M059J (cell line): ENCODE measurements around the gene HHAT. TPM values are rescaled to one million over a fixed set of nuclear protein-coding genes. Genes with fewer than 3 reads are reported as not detected.

Experiments used
- DNase-seq: peaks from one replicate; pipeline ENCODE4 v3.0.0-alpha.2; 2012; ENCODE audit warnings: low read depth
- total RNA-seq: library from RNA; depleted of rRNA; stranded (reverse); fragments of >200 nt; shearing (Covaris generic); gene quantifications from 2 replicates; pipeline ENCODE4 v1.2.3, GENCODE V29; 2014

Gene HHAT
- total RNA-seq, 1 experiment from 2014 or later: 5.2 TPM

DNA sequence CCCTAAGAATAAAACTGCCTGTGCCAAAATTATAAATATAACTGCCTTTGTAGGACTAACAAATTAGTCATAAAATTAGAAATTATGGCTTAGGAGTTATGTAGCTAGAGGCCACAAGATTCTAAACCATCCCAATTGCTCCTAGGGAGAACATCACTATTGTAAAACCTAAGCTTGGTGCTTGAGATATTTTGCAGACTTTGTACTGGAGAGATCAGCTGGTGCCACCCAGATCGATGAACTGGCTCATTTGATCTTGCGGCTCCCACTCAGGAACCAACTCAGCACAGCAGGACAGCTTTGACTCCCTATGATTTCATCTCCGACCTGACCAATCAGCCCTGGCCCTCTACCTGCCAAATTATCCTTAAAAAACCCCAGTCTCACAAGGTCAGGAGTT is 30.6 kb downstream of the HHAT start:
- no peak for DNase-seq

DNA sequence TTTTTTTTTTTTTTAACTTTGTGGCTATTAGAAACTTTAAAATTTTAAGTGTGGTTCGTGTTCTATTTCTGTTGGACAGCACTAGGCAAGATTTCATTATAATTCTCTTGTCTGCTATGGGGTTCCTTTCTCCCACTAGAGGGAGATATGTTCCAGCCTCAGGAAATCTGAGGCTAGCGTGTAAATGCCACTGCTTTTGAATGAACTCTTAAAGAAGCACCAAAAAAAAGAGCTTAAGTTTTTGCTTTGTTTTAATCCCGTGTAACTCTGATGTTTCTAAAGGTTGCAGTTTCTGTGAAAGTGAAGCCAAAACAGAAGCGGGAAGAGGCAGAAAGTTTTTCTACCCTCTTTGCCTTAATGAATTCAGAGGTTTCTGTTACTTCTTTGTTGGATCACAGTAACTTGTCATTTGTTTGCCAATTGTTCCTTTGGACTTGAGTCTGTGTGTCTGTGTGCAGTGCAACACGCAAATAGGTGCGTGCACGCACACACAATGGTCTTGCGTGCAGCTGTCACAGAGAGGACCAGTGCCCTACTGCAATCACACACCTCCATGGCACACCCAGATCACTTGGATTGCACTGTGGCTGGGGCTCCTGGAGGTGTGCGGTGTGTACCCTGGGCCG is 32.3 kb downstream of the HHAT start:
- peak; percentile 63 for DNase-seq

DNA sequence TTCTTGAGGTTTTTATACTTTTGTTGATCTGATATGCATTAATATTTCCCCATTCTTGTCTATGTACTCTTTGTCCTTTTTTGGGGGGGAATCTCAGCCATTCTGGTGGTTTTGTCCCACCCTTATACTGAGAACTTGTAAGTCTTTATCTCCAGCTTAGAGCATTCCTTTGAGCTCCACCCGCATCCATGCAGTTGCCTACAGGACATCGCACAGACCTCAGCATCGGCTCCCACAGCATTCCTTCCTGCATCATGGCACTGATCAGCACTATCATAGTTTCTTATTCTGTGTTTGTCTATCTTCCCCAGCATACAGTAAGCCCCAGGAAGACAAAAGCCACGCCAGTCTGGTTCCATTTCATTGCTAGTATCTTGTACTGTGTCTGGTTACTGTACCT is 33.0 kb downstream of the HHAT start:
- DNase-seq: no peak

DNA sequence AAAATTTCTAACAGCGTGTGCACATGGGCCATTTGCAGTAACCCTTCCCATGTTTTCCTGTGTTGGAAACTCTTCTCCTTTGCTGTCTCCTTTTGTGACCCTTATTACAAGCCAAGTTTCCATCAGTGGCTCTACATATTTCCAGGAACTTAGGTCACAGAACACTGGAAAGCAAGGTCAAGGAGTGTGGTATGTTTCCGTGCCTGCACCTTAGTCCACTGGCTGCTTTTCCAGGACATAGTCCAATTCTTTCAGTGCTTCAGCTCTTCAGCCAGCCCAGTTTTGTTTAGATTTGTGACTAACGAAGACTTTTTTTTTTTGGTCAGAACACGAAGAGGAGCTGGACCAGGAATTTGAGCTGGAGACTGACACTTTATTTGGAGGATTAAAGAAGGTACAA is 33.8 kb downstream of the HHAT start:
- peak; percentile 67 for DNase-seq

DNA sequence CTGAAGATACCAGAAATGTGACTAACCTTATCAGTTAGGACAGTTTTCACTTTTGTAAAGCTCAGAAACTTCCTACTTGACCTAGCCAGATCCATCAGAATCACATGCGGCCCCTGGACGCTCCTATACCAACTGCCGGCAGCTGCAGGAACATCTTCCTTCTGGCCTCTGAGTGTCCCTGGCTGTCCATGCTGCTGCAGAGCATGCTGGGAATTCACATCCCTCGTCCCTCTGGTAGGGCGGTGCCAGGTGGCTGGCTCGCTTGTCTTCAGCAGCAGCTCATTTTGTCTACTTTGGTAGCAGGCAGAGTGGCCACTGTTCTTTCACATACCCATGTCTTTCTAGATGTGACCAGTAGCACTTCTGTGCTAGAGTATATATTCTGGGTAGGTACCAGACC is 34.4 kb downstream of the HHAT start:
- DNase-seq: no peak

DNA sequence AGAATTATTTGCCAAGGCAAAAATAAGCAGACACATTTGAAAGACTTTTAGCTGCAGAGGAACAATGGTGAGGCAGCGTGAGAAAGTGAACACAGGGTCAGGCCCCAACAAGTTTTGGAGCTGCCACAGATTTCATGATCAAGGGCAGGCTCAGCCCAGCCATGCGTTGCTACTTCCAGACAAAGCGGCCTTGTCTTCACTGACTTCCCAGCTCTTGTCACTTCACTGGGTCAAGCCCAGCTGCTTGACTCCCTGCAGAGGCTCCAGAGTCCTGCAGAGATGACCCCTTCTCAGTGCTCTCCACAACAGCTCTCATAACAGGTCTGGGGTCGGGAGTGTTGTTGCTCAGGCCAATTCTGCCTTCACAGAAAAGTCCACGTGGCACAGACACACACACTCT is 35.8 kb downstream of the HHAT start:
- DNase-seq: no peak

DNA sequence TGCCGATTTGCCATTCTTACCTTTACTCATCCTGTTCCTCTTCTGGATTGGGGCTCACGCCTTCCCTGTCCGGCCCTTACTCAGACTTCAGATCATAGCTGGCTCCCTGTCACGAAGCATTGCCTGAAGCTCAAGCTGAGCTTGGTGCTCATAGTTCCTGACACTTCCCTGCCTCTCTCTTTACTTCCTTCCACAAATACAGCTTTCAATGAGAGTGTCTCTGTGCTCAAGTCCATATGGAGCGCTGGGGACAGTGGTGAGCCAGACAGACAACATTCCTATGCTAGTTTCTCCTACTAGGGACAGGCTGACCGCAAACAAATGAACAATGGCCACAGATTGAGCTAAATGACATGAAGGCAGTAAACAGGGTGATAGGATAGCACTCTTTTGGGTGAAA is 38.1 kb downstream of the HHAT start:
- no peak for DNase-seq

DNA sequence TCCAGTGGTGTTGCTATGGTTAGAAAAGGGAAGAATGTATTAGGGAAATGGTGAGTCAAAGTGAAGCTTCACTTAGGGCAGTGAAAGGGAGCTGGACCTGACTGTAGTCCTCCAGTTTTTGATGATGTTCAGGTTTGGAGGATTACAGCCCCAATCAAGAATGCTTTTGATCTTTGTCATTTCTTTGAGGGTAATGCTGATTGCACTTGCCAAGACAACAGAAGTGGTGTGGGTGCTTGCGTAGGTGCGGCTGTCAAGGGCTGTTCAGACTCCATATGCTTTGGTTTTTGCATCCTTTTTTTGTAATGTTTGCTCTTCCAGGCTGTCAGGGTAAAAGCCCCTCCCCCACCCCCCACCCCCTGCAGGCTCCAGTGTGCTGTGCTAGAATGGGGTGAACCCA is 38.9 kb downstream of the HHAT start:
- DNase-seq: no peak

DNA sequence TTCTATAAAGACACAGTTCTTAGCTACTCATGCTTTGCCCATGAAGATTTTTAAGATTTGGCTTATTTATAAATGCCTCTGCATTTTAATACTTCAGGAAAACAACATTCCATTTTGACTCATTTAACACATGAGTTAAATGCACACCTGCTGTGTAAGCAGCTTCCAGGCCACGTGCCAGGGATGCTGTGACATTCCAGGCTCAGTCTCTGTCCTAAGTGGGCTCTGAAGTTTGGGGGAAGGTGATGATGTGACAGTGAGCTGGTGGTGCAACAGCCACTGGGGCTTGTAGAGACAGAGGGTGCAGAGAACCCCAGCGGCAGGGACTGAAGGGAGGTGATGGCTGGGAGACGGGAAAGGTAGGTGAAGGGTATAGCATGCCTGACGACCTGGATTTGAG is 40.7 kb downstream of the HHAT start:
- DNase-seq: no peak

DNA sequence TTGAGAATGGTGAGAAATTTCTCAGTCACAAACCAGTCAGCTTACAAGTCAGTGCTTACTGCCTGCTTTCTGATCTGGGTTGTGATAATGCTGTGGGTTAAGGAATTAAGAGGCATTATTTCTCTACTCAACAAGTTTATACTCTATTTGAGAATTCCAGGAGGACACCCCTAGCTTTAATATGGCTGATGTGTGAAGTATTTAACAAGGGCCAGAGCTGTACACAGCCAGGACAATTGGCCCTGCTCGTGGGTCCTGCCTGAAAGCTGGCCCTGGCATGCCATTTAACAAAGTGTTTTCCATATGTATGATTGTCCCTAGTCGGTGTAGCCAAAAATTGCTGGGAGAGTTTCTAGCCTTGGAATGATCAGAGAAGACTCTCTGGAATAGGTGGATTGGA is 43.2 kb downstream of the HHAT start:
- DNase-seq: no peak

DNA sequence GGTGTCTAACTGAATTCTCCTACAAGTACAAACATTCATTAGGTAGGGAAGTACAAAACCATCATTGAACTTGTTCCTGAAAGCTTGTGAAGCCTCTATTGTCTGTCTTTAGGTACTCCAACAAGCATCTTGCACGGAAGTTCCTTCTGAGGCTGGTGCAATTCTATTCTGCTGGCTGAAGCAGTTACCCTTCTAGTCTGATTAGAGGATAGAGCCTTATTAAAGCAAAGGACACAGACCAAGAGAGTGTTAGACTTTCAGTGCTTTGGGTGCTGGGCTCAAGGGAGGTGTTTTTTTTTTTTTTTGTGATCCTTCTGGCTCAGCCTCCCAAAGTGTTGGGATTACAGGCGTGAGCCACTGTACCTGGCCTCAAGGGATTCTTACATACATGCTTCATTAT is 43.8 kb downstream of the HHAT start:
- no peak for DNase-seq

DNA sequence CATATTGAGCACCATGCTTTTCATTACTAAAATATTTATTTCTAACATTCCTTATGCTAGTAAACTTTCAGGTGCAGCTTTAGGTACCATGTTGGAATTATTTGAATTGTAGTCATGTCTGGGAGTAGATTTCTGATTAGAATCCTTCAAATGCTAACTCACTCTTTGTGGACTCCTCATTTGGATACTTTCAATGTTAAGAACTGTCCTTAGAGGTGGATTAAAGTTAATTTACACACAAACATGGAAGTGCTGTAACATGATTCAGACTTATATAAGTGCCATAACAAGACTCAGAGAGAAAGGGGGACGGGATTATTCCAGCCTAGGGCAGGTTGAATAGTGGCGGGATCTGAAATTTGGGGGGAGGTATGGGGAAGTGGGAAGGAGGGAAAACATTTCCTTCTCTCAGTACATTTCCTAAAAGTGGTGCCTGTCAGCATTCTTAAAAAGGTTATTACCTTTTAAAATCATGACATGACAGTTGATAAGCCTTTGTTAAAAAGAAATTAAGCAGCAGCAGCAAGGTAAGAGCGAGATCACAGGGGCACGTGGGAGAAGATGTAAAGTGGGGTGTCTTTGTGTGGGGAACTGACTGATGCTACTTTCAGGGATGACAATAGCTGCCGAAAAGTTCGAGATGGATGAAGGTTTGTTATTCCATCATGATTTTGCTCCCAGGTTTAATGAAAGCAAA is 44.4 kb downstream of the HHAT start:
- no peak for DNase-seq

DNA sequence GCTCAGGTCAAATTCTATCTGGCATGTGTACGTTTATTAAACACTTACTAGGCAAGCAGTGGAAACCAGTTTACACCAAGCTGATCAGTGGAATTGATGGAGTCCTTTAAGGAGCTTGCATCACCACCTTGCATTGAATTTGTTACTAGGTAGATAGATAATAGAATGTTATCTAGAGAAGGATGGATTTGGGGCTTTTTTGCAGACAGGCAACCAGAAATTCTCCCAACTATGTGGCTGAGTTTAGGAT is 44.9 kb downstream of the HHAT start:
- DNase-seq: no peak

DNA sequence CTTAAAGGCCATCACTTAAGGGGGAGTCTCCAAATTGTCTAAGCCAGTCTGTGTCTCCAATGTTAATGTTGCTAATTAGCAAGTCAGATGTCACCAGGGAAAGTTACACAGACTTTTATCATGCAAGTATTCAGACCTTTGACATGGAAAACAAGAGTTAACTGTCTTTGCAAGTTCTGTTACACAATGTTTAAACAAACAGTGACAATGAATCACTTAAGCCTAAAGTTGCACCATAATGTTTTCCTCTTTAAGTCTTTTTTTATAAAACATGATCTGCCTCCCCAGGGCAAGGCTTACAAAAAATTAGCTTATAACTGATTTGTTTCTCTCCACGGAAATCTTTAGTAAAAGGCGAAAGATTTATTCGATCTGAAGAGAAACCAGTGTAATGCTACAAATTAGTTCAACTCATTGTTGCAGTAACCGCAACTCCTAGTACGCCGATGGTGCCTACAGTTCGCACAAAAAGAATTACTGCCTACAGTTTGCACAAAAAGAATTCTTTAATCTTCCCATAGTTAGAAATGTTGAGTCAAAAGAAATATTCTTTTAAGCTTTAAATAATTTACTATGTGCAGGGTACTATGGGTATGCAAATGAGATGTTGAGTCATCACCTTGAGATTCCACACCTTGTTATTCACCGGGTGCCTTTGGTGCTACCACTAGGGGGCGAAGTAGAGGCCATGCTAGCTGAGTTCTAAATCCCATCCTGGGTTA is 45.3 kb downstream of the HHAT start:
- peak; percentile 99 for DNase-seq

DNA sequence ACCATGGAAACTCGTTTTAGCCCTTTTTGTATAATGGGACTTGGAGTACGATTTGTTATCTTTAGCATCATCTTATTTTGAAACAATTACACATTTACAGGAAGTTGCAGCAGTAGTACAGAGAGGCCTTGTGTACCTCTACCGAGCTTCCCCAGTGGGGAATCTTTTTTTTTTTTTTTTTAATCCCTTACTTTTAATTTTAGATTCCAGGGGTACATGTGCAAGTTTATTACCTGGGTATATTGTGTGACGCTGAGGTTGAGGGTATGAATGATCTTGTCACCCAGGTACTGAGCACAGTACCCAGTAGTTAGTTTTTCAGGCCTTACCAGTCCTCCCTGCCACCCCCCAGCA is 45.9 kb downstream of the HHAT start:
- no peak for DNase-seq

DNA sequence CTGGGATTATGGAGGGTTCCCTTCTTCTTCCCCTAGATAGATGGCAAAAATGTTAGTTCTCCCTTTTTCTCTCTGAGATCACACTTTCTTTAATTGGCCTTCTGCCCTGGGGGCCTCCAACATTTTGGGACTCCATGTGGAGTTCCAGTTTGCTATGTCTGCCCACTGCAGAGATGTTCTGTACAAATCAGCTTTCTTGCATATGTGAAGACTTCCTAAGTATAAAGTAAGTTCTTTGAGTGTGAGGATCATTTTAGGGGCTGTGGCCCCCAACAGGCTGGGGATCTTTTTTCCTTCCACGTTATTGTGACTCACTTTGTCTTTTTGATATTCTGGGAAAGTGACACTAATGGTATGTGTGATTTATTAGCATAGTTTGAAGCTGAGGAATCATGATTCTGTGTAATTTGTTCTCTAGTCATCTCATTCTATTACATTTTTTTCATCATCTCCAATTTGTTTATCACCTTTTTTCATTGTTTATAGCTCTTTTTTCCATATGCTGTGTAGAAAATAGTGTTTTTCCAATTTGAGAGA is 48.2 kb downstream of the HHAT start:
- peak; percentile 60 for DNase-seq

DNA sequence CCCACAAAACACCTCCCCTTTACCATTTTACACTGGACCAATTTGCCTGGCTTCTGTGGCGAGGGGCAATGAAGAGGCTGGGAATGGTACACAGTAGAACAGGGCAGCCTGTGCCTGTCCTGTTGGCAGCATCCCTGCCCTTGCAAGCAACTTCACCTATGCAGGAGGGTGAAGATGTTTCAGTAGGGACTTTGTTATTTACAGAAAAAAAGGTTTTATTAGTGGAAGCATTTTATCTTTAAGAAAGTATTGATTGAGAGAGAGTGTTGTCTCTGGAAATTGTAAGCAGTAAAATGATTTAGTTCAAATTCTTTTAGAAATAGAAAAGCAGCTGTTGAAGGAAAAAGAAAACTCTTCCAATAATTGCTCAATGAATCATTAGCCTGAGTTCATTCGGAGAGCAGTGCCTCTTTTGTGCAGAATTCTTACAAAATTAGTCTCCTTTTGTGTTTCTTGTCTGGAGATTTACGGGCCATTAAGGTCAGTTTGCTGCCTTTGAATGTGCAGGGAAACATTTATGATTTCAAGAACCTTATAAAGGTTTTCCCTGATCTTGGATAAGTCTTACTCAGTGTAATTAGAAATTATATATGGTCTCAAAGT is 49.1 kb downstream of the HHAT start:
- DNase-seq: peak; percentile 61

DNA sequence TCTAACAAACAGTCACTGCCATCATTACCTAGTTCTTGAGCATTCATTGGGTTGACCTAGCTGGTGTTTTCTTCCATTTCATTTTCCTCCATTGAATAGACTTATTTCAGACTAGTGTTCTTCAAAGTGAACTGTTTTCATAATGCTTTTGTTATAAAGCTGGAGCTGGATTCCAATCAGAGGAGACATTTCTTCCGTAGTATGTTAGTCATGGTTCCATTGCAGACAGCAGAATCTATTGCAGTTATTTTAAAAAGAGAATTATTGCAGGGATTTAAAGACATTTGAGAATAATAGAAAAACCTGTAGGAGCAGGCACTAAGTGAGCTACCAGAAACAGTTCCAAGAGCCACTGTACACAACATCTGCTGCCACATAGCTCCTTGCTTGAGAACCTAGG is 50.0 kb downstream of the HHAT start:
- DNase-seq: no peak

DNA sequence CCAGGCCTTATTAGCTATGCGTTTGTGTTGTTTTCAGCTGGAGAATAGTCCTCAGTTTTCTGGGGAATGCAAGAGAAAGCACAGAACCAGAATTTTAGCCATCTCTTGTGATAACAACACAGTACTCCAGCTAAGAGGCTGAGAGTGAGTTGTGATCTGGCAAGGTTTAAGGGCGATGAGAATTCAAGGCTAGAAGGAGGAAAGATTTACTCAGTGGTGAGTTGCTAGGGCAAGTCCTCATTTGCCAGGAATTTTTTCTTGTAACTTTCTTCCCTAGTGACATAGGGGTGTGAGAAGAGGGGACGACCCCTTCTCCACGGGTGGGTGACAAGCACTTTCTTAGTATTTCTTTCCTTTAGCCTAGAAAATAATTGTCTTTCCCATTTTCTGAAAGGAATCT is 53.2 kb downstream of the HHAT start:
- DNase-seq: no peak

DNA sequence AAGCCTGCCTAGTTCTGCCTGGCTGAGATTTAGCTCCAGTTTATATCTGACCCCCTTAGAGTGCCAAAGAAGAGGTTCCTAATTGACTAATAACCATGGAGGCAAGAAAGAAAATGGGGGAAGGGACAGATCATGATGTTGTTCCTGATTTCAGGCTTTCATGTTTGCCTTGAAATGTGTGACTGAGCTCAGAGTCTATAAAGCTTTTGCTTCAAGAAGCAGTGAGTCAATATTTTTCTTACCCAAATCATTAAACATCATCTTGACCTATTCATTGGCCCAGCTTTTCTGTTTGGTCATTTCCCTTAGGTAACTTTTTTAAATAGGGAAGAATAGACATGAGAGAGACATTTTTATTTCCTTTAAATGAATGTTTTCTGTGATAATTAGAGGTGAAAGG is 55.9 kb downstream of the HHAT start:
- peak; percentile 69 for DNase-seq

DNA sequence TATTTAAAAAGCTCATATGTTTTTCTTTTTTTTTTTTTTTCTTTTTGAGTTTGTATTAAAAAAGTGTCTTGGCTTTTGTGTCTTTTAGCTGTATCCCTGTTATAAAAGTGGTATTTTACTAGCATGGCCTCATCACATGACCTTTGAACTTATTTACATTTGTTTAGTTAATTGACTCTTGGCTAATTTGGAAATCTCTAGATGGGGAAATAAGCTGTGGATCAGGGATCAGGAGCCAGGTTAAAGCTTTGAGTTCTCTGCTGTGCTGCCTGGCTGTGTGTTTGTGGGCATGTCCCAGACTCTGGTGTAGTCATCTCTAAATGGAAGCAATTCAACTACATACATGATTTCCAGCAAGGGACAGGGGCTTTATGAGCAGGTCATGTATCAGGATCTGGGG is 56.5 kb downstream of the HHAT start:
- no peak for DNase-seq

DNA sequence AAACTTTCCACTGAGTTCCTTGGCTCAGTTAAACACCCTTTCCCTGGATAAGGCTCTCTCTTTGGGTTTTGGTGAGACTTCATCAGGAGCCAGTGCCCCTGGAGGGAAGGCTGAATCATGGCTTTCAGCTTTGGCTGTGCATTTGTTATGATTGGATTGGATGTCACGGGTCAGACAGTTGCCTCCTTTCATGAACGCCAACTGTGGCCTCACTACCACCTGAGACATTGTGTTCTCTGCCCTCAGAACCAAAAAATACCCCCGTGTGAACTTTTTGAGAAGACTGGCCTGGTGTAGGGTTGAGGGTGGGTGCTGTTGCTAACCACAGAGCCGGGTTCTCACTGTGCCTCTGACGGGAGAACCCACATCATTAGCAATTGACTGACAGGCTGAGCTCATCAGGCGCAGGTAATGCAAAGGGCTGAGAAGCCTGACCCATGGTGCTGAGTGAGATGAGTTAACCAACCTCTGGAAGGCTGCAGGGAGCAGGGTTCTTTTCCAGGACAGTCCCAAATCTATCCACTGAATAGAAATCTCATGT is 65.6 kb downstream of the HHAT start:
- peak; percentile 81 for DNase-seq

DNA sequence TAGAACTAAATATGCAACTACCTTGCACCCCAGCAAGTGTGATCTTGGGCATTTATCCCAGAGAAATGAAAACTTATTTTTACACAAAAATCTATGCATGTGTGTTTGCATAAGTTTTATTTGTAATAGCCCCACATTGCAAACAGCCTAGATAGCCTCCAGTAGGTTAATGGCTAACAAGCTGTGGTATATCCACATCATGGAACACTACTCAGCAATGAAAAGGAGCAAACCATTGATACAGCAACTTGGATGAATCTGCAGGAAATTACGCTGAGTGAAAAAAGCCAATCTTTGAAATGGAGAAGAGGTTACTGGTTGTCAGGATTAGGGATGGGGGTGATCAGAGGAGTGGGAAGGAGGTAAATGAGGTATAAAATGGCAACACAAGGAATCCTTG is 67.8 kb downstream of the HHAT start:
- no peak for DNase-seq
